ENCODE measurements around the gene LEMD3. TPM values are rescaled to one million over a fixed set of nuclear protein-coding genes. Genes with fewer than 3 reads are reported as not detected.

The LEMD3 gene
- polyA plus RNA-seq, 3 donors: 34.6 to 43.5 (median 40.2) TPM

GRCh38 chr12:65296508-65297265 lies 127.3 kb downstream of the LEMD3 start:
- DNase-seq (ENCODE audit: extremely low read depth in 1 of 11, low read depth in 9 of 11, low spot score in 4 of 11): no peak

Other genes starting within 250 kb of the LEMD3 start
- 1 to 10 TPM; 2.5 to 3.2 (median 3.0) TPM for gene WIF1, start 48.3 kb upstream of the LEMD3 start, polyA plus RNA-seq (ENCODE audit: insufficient read length in 3 of 3)
- gene MSRB3, start 109.1 kb downstream of the LEMD3 start, polyA plus RNA-seq (ENCODE audit: insufficient read length in 3 of 3): 10 to 100 TPM; 20.6 to 24.8 (median 23.8) TPM